SHP77 treated with DMSO at 0.1 percent for 48 hours (cell line): ENCODE measurements around the gene BEST4.
"Not testable (repeated sequence)": the region's sequence is repeated elsewhere in the genome, so short reads cannot be mapped to it uniquely, and the experiment has no call there.

ENCODE experiments used
- DNase-seq: peaks from one replicate; lab custom pipeline; 2025; lab: John Stamatoyannopoulos, UW

Gene BEST4

GRCh38 chr1:44777969-44778635, 9.9 kb downstream of the BEST4 start:
- no peak for DNase-seq

DNA sequence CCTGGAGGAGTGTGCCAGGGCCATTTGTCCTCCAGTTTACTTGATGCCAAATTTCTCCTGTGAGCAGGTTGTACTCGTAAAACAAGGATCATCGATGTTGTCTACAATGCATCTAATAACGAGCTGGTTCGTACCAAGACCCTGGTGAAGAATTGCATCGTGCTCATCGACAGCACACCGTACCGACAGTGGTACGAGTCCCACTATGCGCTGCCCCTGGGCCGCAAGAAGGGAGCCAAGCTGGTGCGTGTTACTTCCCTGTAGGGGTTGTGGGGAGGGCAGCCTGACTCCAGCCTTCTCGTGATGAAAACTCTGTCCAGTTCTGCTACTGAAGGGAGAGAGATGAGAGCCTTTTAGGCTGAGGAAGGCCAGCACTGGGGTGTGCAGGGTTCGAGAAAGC, 10.4 kb downstream of the BEST4 start:
- DNase-seq = no peak

- no peak for DNase-seq
Observed at GRCh38 chr1:44776730-44777068, 11.3 kb downstream of the BEST4 start.

- DNase-seq = no peak
Observed at GRCh38 chr1:44775930-44776729, 11.8 kb downstream of the BEST4 start.

GRCh38 chr1:44775078-44775929, 12.7 kb downstream of the BEST4 start, which contains the start of gene RPS8:
RPS8 (plus strand) TSS chr1:44775540; CDS start chr1:44775597, 57 bp downstream.
- peak; percentile 79 for DNase-seq

- DNase-seq = not testable (repeated sequence)
Observed at GRCh38 chr1:44766421-44766820, 21.5 kb downstream of the BEST4 start.

DNA sequence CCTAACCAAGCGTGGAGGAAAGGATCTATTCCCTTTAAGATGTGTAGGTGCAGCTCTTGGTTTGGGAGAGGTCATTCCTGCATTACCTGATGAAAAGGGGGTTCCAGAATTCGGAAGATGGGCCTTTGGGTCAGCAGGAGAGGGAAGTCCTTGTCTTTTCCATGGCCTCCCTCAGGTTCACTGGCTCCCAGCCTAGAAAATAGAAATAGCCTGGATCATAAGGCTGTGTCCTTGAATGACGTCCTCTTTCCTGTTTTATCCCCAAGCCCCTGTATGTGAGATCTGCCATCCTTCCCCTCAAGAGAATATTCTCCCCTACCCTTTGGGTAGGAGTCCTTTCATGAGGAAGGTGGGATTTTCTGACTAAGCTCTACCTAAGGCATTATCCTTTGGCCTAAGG, 27.1 kb downstream of the BEST4 start:
- DNase-seq = no peak

DNA sequence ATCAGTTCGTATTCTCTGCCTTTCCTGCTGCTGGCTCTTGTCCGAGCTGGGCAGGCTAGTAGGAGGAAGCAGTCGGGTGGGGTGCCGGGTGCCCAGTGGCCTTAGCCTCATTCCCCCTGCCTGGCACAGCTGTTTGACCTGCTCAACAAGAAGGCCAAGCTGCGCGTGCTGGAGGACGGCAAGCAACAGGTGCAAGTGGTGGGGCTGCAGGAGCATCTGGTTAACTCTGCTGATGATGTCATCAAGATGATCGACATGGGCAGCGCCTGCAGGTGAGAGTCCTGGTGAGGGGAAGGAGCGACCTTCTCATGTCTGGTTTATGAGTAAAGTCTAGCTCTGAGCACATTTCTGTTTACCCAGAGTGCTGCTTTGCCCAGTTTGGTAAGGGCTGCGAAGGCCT, 28.9 kb downstream of the BEST4 start:
- DNase-seq = no peak

DNA sequence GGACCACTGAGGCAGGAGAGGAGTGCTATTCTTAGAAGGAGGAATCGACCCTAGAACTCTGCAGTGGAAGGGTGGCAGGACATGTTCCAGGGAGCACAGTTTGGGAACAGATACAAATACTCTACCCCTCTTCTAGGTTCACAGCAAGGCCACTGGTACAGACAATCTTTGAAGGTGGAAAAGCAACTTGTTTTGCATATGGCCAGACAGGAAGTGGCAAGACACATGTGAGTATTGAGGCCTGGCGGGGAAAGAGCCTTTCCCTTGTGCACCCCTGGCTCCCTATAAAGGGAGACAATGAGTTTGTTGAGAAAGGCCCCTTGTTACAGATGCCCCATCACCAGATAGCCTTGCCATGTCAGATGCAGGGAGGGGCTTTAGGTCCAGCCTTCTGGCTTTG, 30.6 kb downstream of the BEST4 start:
- no peak for DNase-seq

- no peak for DNase-seq
Observed at GRCh38 chr1:44747878-44748277, 40.1 kb downstream of the BEST4 start.

DNA sequence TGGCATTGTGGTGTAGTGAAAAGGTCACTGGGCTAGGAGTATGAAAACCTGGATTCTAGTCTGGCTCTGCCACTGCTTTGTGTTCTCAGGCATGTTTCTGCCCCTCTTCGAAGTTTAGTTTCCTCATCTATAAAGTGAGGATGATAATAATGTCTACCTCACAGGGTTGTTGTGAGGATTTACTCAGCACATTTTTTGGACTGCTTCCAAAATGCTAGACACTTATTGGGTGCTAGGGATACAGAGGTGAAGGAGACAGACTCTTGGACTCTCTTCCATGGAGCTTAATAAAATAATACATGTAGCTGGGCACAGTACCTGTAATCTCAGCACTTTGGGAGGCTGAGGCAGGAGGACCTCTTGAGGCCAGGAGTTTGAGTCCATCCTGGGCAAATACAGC, 44.8 kb downstream of the BEST4 start:
- no peak for DNase-seq

DNA sequence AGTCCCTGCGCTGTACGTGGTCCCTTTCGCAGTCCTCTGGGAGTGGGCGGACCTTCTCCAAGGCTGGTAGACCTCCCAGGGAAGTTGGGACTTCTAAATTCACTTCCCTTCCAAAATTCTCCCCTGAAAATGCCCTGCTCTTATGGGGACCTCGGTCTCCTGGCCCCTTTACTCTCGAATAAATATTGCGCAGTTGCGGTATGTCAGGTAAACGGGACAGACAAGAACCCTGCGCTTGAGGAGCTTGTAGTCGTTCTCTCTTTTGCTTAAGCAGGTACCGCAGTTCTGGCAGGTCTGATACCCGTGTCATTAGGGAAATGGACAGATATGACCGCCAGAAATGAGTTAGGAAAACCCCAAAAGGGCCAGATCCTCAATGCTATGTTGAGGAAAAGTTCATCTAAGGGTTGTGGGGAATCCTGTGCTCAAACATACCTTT, 47.8 kb downstream of the BEST4 start:
- no peak for DNase-seq

- peak; percentile 94 for DNase-seq
Observed at GRCh38 chr1:44739307-44740178, 48.4 kb downstream of the BEST4 start, which contains the start of gene KIF2C. KIF2C (plus strand) TSS chr1:44739837; CDS start chr1:44739933, 96 bp downstream.

- not testable (repeated sequence) for DNase-seq
Observed at GRCh38 chr1:44738953-44739306, 49.0 kb downstream of the BEST4 start.

GRCh38 chr1:44735992-44736391, 52.0 kb downstream of the BEST4 start:
- no peak for DNase-seq

DNA sequence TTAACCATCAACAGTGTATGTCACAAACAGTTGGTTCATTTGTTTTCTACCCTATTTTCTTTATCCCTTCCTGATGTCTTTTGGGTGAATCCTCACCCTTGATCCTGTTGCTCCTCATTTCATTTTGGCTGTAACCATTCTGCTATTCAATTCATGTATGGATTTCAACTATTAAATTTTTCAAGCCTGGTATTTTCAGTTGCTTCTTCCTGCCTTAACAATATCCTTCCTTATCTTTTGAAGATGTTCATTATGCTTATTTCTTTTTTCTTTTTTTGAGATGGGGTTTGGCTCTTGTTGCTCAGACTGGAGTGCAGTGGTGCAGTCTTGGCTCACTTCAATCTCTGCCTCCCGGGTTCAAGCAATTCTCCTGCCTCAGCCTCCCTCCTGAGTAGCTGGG, 54.2 kb downstream of the BEST4 start:
- DNase-seq = no peak
